Fibroblast of mammary gland (primary cell): ENCODE data around the gene GSTM1.

Experiments used
- DNase-seq: peaks from one replicate; pipeline ENCODE4 v3.0.0-alpha.2; 2010; ENCODE audit warnings: low read depth
- H3K4me3 ChIP-seq: 2 replicates; pipeline ENCODE4 v1.5.1; 2011; ENCODE audit warnings: low read depth, mild to moderate bottlenecking, low read length, moderate library complexity; ENCODE audit not compliant: control insufficient read depth
- TF ChIP-seq, protein P1 (sequence below): conservative IDR thresholded peaks from 2 replicates; pipeline ENCODE4 v1.5.1; 2011; ENCODE audit warnings: low read depth, low read length, inconsistent platforms; ENCODE audit not compliant: control insufficient read depth, insufficient read depth

Gene GSTM1

GRCh38 chr1:109642626-109643025 is 45.0 kb upstream of the GSTM1 start:
- no peak overlapping the region for H3K4me3 ChIP-seq
- TF ChIP-seq, protein P1, sequence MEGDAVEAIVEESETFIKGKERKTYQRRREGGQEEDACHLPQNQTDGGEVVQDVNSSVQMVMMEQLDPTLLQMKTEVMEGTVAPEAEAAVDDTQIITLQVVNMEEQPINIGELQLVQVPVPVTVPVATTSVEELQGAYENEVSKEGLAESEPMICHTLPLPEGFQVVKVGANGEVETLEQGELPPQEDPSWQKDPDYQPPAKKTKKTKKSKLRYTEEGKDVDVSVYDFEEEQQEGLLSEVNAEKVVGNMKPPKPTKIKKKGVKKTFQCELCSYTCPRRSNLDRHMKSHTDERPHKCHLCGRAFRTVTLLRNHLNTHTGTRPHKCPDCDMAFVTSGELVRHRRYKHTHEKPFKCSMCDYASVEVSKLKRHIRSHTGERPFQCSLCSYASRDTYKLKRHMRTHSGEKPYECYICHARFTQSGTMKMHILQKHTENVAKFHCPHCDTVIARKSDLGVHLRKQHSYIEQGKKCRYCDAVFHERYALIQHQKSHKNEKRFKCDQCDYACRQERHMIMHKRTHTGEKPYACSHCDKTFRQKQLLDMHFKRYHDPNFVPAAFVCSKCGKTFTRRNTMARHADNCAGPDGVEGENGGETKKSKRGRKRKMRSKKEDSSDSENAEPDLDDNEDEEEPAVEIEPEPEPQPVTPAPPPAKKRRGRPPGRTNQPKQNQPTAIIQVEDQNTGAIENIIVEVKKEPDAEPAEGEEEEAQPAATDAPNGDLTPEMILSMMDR = no peak
- DNase-seq = peak; percentile 54

DNA sequence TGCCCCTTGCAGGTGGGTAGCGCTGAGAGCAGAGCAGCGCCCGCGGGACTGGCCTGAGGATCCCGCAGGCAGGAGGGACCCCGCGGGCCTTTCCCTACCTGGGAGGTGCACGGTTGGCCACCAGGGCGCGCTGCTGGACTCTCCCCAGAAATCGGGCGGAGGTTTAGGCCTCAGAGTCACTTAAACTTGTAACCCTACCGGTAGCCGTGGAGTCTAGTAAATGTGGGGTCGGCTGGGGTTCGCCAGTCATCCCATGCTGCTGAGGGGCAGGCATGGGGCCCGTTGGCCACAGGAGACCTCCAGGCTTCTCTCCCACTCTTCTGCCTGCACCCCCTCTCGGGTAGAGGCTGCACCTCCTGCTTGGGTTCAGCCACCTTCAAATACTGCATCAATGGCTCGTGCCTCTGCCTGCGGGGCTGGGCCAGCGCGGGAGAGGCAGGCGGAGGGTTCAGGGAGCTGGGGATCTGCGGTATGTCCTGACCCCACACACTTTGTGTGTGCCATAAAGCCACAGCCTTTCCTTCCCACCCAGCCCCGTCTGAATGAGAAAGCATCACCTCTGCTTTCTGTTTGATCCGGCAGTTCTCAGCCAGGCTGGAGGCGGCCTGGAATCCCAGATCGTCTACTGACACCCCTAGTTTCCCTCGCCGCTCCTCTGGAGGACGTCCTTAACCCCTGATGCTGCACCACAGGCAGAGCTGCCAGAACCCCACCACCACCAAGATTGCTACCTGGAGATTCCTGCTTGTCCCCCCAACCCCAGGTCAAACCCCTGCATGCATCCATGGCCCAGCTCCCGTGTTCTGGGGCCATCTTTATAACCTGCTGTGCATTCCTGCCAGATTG is 44.0 kb upstream of the GSTM1 start:
- DNase-seq = peak; percentile 69
- TF ChIP-seq, protein P1 = peak; percentile 78
- H3K4me3 ChIP-seq = no peak overlapping the region

DNA sequence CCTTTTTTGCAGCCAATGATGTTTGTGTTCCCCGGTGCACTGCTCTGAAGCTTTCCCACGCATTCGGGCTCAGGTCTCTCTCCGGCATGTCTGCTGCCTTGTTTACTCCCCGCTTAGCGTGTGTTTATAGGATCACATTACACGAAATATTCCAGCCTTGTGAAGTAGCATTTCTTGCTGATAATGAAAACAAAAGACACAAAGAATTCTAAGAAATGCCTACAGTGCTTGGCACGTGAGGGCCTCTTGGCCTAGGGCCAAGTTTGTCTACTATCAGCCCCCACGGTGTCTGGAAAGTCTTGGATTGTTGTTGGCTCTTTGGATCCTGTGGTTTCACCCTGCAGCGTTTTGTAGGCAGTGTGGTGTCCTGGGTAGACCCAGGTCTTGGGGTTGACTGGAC is 42.9 kb upstream of the GSTM1 start:
- TF ChIP-seq, protein P1 = no peak
- DNase-seq = no peak
- H3K4me3 ChIP-seq = no peak overlapping the region

DNA sequence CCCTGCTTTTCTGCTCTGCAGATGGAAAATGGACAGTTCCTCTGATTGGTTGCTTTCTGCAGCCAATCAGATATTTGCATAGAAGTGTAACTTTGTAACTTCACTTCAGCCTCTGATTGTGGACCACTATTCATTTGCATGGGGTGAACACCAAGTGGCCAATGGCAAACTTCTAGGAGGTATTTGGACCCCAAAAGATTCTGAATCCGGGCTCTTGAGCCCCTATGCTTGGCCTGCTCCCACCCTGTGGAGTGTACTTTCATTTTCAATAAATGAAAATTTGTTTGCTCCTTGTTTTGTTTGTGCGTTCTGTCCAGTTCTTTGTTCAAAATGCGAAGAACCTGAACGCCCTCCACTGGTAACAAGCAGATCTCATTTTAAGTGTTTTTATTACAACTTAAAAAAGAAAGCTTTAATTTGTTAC is 38.1 kb upstream of the GSTM1 start:
- DNase-seq = peak; percentile 75
- peak overlapping the region; percentile 44 for H3K4me3 ChIP-seq

DNA sequence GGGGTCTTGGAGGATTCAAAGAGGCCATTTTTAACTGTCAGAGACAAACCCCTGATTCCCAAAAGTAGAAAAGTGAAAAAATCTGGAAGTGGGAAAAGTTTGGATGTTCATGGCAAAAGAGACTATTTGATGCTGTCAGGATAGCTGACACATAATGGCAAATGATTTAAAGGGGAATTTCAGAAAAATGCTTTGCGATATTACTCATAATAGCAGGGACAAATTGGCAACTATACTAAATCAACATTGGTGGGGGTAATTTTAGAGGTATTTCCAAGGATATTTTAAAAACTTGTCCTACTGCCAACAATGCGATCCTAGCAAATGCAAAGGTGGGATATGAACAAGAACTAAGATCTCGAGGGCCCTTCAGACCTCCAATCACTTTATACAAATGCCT is 37.0 kb upstream of the GSTM1 start:
- no peak for DNase-seq
- H3K4me3 ChIP-seq = no peak overlapping the region
- TF ChIP-seq, protein P1 = no peak

More for the DNA sequence above, 38.1 kb upstream of the GSTM1 start:
- TF ChIP-seq, protein P1 = peak; percentile 56

GRCh38 chr1:109652402-109652801 is 35.2 kb upstream of the GSTM1 start:
- TF ChIP-seq, protein P1 = no peak
- DNase-seq = no peak
- no peak overlapping the region for H3K4me3 ChIP-seq
